ENCODE results near the gene RFT1. TPM values are rescaled to one million over a fixed set of nuclear protein-coding genes. Genes with fewer than 3 reads are reported as not detected.

RFT1 gene, protein sequence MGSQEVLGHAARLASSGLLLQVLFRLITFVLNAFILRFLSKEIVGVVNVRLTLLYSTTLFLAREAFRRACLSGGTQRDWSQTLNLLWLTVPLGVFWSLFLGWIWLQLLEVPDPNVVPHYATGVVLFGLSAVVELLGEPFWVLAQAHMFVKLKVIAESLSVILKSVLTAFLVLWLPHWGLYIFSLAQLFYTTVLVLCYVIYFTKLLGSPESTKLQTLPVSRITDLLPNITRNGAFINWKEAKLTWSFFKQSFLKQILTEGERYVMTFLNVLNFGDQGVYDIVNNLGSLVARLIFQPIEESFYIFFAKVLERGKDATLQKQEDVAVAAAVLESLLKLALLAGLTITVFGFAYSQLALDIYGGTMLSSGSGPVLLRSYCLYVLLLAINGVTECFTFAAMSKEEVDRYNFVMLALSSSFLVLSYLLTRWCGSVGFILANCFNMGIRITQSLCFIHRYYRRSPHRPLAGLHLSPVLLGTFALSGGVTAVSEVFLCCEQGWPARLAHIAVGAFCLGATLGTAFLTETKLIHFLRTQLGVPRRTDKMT
- 12.0 and 24.9 TPM in 2 replicates for total RNA-seq

DNA sequence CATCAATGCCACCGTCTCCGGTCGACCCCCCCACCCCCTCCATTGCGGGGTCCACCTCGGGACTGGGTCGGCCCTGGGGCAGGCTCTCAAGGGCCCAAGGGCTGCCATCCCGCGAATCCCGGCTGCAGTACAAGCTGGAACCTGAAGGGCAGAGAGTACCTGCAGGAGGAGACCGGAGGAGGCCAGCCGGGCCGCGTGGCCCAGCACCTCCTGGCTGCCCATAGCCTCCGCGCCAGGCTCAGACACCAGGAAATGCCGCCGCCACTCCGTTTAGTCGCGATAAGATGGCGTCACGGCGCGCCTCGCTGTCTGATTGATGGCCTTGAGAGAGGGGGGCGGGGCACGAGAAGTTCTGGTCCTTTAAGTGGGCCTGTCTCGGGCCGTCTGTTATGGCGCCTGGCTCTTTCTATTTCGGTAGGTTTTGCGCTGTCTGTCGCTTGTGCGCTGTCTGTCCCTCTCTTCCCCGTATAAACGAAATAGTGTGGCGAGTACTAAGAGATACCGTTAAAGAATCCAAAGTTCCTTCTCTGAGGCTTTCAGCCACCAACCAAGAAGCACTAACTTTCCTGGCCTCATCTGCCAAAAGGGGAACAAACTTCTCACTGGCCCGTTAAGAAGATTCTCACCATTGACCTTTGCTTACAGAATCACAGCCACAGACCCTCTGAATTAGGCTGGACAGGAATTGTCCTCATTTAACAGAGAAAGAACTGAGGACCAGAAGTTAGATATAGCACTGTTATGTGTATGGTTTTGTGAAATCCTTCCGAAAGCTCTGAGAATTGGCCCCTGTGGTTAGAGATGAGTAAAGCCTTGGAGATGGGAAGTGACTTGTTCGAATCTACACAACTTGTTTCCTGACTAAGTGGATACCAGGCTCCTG lies at the start of gene RFT1:
TSS of gene RFT1 (minus strand) at position 257 of the 883 bp plus-strand sequence. CDS start at position 222, 35 bp downstream.

DNA sequence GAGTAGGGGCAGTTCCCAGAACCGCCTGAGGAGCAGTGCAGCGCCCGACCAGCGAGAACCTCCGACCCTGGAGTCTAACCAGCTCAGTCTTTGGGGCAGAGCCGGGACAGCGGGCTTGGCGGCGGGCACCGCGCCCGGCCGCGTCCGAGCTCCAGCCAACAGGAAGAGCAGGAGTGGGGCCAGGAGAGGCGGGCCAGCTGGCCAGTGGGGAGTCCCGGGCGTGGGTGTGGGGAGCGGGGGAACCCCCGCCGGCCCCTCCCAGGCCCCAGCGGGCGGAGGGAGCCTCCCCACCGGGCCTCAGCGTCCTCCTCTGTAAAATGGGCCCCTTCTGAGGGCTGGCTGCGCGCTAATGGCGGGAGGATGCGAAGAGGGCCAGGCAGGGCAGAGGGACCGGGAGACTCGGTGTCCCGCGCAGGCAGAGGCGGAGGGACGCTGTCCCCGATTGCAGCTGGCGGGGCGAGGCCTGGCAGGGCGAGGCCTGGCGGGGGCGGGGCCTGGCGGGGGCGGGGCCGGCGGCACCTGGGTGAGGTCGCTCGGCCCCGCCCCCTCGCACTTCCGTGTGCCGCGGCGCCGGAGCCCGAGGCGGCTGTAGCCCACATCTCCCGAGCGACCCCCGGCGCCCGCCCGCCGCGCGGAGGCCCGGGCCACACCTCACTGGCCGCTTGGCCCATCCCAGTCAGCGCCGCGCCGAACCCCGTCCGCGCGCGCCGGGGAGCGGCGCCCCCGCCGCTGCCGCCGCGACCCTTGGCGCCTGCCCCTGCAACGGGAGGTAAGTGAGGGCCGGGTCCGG lies 30.6 kb upstream of the RFT1 start, which contains the start of gene PRKCD:
TSS of gene PRKCD (plus strand) at position 550 of the 790 bp plus-strand sequence. CDS start 17,214 bp downstream, outside the sequence.

DNA sequence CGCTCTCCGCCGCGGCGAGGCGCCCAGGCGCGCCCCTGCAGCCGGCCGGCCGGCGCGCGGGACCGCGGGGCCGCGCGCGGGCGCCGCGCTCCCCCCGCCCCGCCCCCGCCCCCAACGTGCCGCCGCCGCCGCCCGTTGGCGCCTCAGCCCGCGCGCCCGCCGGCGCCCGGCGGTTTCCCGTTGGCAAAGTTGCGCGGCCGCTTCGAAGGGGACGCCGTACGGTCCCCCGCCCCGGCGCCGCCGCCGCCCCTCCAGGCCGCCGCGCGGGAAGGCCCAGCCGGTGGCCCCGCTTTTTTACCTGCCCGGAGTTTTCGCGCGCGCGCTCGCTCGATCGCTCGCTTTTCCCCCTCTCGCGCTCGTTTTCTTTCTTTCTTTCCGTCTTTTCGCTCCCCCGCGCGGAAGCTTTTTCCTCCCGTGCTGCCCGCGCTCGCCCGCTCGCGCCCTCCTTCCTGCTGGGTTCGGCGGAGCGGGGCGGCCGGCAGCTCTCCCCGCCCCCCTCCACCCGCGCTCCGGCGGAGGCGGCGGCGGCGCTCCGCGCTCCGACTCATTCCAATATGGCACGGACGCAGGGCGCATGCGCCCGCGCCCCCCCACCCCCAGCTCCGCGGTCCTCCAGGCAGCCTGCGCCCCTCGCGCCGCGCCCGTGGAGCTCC lies 84.6 kb downstream of the RFT1 start, which contains the start of gene SFMBT1:
TSS of gene SFMBT1 (minus strand) at position 556 of the 653 bp plus-strand sequence. CDS start 76,945 bp downstream, outside the sequence.

Other genes with a start within 250 kb of the RFT1 start
- gene STIMATE, start 232.9 kb downstream of the RFT1 start, total RNA-seq: 17.1 and 22.0 TPM in 2 replicates
- 3.5 and 3.9 TPM in 2 replicates for gene SFMBT1, start 84.4 kb downstream of the RFT1 start, total RNA-seq
- 4.2 and 4.4 TPM in 2 replicates for gene PRKCD, start 30.8 kb upstream of the RFT1 start, total RNA-seq
- gene TKT, start 125.6 kb upstream of the RFT1 start, total RNA-seq: 312 and 467 TPM in 2 replicates
- gene DCP1A, start 217.1 kb upstream of the RFT1 start, total RNA-seq: 13.8 and 18.3 TPM in 2 replicates

Measured in placental pericyte (primary cell).